Measurements from ENCODE around the gene NAB1.

- TF ChIP-seq, protein P1, sequence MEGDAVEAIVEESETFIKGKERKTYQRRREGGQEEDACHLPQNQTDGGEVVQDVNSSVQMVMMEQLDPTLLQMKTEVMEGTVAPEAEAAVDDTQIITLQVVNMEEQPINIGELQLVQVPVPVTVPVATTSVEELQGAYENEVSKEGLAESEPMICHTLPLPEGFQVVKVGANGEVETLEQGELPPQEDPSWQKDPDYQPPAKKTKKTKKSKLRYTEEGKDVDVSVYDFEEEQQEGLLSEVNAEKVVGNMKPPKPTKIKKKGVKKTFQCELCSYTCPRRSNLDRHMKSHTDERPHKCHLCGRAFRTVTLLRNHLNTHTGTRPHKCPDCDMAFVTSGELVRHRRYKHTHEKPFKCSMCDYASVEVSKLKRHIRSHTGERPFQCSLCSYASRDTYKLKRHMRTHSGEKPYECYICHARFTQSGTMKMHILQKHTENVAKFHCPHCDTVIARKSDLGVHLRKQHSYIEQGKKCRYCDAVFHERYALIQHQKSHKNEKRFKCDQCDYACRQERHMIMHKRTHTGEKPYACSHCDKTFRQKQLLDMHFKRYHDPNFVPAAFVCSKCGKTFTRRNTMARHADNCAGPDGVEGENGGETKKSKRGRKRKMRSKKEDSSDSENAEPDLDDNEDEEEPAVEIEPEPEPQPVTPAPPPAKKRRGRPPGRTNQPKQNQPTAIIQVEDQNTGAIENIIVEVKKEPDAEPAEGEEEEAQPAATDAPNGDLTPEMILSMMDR (IDR thresholded peaks at IDR 0.05; ENCODE audit: low read depth, low read length, missing input control), result no peak
- no peak for TF ChIP-seq GABPA (IDR thresholded peaks at IDR 0.05 in 1 of 2, conservative IDR thresholded peaks at IDR 0.05 in 1 of 2)
- TF ChIP-seq JUND (IDR thresholded peaks at IDR 0.05), result no peak
- no peak for TF ChIP-seq HNF4A (conservative IDR thresholded peaks at IDR 0.05)
- TF ChIP-seq, protein P2, sequence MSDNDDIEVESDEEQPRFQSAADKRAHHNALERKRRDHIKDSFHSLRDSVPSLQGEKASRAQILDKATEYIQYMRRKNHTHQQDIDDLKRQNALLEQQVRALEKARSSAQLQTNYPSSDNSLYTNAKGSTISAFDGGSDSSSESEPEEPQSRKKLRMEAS (IDR thresholded peaks at IDR 0.05), result no peak
- no peak for TF ChIP-seq SP1 (IDR thresholded peaks at IDR 0.05)
- TF ChIP-seq, protein P3, sequence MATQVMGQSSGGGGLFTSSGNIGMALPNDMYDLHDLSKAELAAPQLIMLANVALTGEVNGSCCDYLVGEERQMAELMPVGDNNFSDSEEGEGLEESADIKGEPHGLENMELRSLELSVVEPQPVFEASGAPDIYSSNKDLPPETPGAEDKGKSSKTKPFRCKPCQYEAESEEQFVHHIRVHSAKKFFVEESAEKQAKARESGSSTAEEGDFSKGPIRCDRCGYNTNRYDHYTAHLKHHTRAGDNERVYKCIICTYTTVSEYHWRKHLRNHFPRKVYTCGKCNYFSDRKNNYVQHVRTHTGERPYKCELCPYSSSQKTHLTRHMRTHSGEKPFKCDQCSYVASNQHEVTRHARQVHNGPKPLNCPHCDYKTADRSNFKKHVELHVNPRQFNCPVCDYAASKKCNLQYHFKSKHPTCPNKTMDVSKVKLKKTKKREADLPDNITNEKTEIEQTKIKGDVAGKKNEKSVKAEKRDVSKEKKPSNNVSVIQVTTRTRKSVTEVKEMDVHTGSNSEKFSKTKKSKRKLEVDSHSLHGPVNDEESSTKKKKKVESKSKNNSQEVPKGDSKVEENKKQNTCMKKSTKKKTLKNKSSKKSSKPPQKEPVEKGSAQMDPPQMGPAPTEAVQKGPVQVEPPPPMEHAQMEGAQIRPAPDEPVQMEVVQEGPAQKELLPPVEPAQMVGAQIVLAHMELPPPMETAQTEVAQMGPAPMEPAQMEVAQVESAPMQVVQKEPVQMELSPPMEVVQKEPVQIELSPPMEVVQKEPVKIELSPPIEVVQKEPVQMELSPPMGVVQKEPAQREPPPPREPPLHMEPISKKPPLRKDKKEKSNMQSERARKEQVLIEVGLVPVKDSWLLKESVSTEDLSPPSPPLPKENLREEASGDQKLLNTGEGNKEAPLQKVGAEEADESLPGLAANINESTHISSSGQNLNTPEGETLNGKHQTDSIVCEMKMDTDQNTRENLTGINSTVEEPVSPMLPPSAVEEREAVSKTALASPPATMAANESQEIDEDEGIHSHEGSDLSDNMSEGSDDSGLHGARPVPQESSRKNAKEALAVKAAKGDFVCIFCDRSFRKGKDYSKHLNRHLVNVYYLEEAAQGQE (IDR thresholded peaks at IDR 0.05), result no peak
- no peak for TF ChIP-seq RXRA (IDR thresholded peaks at IDR 0.05)
- no peak for TF ChIP-seq ATF3 (IDR thresholded peaks at IDR 0.05)
- TF ChIP-seq HNF4G (IDR thresholded peaks at IDR 0.05), result no peak
- no peak for TF ChIP-seq TAF1 (conservative IDR thresholded peaks at IDR 0.05)
- TF ChIP-seq RAD21 (IDR thresholded peaks at IDR 0.05), result no peak
- no peak for TF ChIP-seq YY1 (IDR thresholded peaks at IDR 0.05)
Measured at GRCh38 chr2:190684931-190685330, 36.0 kb downstream of the NAB1 start.

Measured in liver (tissue), 3 donors.